Retinal pigment epithelial cell (primary cell): ENCODE data around the gene SV2B.

Experiments
- DNase-seq: peaks from one replicate; pipeline ENCODE4 v3.0.0-alpha.2; 2010; ENCODE audit warnings: low read depth
- H3K4me3 ChIP-seq: 2 replicates; pipeline ENCODE4 v1.5.1; 2011; ENCODE audit warnings: mild to moderate bottlenecking, low read length, control low read depth, moderate library complexity
- TF ChIP-seq, protein P1 (sequence below): conservative IDR thresholded peaks from 2 replicates; pipeline ENCODE4 v1.5.1; 2011; ENCODE audit warnings: low read depth, low read length, control low read depth, inconsistent platforms

The SV2B gene

DNA sequence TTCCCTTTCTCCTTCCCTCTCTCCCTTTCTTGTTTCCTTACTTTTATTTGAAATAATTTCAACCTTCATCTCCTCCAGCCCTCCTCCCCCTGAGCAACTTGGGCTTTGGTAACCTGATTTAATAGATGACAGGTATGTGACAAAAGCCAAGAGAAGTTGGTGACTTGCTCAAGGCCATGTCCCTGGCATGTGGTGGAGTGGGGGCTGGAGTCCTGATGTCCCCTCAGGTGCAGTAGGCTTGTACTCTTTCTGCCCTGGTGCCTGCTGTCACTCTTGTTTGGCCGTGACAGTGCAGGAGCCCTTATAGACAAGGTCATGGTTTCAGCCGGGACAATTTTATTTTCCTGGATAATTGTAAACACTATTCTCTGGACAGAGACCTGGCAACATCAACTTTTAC, 152.7 kb downstream of the SV2B start:
- TF ChIP-seq, protein P1, sequence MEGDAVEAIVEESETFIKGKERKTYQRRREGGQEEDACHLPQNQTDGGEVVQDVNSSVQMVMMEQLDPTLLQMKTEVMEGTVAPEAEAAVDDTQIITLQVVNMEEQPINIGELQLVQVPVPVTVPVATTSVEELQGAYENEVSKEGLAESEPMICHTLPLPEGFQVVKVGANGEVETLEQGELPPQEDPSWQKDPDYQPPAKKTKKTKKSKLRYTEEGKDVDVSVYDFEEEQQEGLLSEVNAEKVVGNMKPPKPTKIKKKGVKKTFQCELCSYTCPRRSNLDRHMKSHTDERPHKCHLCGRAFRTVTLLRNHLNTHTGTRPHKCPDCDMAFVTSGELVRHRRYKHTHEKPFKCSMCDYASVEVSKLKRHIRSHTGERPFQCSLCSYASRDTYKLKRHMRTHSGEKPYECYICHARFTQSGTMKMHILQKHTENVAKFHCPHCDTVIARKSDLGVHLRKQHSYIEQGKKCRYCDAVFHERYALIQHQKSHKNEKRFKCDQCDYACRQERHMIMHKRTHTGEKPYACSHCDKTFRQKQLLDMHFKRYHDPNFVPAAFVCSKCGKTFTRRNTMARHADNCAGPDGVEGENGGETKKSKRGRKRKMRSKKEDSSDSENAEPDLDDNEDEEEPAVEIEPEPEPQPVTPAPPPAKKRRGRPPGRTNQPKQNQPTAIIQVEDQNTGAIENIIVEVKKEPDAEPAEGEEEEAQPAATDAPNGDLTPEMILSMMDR: no peak
- DNase-seq: no peak
- no peak overlapping the region for H3K4me3 ChIP-seq

DNA sequence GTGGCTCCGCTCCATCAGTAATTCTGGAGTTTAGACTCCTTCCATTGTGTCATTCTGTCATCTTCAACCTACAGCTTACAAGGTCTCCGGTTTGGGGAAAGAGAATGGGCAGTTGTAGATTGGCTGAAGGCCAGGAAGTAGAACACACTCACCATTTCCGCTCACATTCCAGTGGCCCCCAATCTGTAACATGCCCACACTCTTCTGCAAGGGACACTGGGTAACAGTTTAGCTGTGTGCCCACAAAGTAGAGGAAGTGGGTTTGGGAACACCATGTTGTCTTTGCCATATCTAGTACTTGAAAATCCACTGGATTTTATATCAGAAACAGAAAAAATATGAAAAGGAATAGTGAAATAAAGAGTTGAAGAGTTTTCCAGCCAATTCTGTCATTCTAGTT, 153.5 kb downstream of the SV2B start:
- TF ChIP-seq, protein P1: no peak
- no peak for DNase-seq
- no peak overlapping the region for H3K4me3 ChIP-seq

DNA sequence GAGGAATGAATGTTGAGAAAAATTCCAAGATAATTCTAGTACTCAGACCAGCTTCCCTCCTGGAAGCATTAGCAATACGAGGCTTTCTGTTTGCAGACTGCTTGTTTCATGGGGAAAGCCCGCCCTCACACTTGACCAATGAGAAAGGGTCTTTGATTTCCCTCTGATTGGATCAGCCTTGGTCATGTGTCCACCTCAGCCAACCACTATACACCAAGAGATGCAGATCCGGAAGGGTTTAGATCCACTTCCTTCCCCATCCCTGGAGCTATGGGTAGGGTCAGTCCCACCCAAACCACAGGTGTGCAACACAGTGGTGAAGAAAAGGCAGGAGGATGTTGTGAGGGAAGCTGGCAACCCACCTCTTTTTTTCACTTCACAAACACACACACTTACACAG, 154.7 kb downstream of the SV2B start:
- H3K4me3 ChIP-seq: no peak overlapping the region
- DNase-seq: no peak
- TF ChIP-seq, protein P1: no peak

DNA sequence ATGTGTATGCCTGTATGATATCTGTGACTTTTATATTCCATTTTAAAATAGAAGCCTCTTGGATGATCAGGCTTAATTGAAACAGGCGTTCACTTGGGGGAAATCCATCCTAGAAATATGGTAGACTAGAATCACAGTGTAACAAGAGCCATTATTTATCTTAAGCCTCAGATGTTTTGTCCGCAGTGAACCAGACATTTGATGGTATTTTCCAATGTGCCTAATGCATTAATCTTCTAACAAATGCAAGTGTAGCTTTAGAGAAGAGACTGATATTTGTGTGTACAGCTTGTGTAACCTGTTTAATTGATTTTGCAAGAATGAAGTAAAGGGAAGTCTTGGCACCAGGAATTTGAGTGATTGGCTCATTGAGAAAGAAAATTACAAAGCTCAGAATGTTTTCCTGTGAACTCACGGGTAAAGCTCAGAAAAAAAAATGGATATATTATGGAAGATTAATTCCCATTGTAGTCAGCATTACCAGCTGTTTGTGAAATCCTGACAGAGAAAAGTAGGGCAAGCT, 155.7 kb downstream of the SV2B start:
- H3K4me3 ChIP-seq: no peak overlapping the region
- no peak for DNase-seq
- TF ChIP-seq, protein P1: no peak

DNA sequence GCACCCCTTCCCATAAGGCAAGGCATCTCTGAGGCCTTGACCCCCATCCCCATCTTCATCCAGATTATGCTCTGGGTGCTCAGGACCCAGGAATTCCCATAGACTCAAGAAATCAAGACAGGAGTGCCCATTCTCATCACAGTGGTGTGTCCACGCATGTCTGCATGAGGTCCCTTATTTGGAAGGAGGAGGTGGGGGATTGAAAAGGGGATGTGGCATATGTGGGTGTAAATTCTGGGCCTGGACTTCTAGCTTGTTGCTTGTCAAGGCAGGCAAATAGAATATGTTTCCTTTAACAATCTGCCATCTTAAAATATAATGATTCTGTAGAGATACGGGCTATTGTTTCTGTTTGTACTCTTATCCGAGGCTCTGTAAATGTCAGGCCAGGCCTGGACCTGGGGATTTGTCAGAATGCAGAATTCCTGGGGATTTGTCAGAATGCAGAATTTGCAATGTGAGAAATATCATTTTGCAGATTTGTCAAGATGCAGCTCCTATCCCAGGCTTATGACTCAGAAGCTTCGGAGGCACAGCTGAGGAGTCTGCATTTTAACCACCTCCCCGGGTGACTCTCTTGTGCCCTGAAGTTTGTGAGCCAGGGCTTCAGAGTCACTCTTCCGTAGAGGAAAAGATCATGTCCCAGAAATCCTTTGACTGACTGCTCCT, 157.8 kb downstream of the SV2B start:
- H3K4me3 ChIP-seq: no peak overlapping the region

DNA sequence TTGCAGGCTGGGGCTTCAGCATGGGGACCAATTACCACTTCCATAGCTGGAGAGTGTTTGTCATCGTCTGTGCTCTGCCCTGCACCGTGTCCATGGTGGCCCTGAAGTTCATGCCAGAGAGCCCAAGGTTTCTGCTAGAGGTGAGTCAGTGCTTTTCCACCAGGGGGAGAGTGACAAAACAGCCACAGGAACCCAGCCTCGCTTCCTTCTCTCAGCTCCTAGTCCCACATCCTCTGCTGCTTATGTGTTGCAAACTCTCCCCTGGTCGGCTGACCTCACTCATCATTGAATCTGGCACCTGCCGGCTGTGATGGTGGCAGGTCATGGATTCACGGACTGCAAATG, 158.3 kb downstream of the SV2B start:
- no peak overlapping the region for H3K4me3 ChIP-seq
- TF ChIP-seq, protein P1: no peak
- no peak for DNase-seq

More for the DNA sequence above, 157.8 kb downstream of the SV2B start:
- no peak for DNase-seq
- TF ChIP-seq, protein P1: no peak

DNA sequence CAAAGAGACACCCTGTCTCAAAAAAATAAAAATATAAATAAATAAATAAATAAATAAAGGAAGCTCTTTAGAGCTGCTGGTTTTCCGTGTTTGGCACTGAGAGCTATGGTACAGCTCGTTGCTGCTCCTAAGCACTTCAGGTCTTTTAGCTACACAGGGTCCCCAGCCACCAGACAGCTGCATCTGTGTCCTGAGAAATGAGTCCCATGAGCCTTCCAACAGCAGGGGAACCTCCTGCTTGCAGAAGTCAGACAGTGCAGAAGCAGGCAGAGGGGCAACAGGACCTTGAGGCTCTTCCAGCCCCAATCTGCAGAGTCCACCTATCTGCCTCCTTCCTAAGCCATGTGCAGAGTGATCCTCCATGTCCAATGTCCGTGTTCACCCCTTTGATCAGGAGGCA, 159.0 kb downstream of the SV2B start:
- DNase-seq: no peak
- no peak overlapping the region for H3K4me3 ChIP-seq

More for the DNA sequence above, 159.0 kb downstream of the SV2B start:
- TF ChIP-seq, protein P1: no peak
